ENCODE results near the gene TBX4.

Gene TBX4

GRCh38 chr17:61452301-61453290, at the start of gene TBX4:
Gene TBX4, plus strand, starts transcription at chr17:61452422. Its CDS starts 4,069 bp downstream, at chr17:61456491.
- peak; percentile 48 for DNase-seq

GRCh38 chr17:61402978-61403800, 49.0 kb upstream of the TBX4 start:
- peak; percentile 71 for DNase-seq

- peak; percentile 49 for DNase-seq
Observed at GRCh38 chr17:61403801-61404662, 48.2 kb upstream of the TBX4 start.

GRCh38 chr17:61404663-61404912, 47.6 kb upstream of the TBX4 start:
- DNase-seq: no peak

- DNase-seq: no peak
Observed at GRCh38 chr17:61404913-61405685, 47.1 kb upstream of the TBX4 start.

GRCh38 chr17:61405686-61406536, 46.3 kb upstream of the TBX4 start:
- DNase-seq: no peak

GRCh38 chr17:61406537-61406845, 45.7 kb upstream of the TBX4 start:
- DNase-seq: no peak

GRCh38 chr17:61406971-61407911, 45.0 kb upstream of the TBX4 start:
- no peak for DNase-seq

- no peak for DNase-seq
Observed at GRCh38 chr17:61408151-61409041, 43.8 kb upstream of the TBX4 start.

GRCh38 chr17:61409301-61410112, 42.7 kb upstream of the TBX4 start:
- peak; percentile 83 for DNase-seq

GRCh38 chr17:61410141-61411010, 41.8 kb upstream of the TBX4 start:
- DNase-seq: peak; percentile 85

GRCh38 chr17:61411011-61411260, 41.3 kb upstream of the TBX4 start:
- no peak for DNase-seq

GRCh38 chr17:61411261-61412142, 40.7 kb upstream of the TBX4 start:
- peak; percentile 84 for DNase-seq

- DNase-seq: peak; percentile 88
Observed at GRCh38 chr17:61412143-61412859, 39.9 kb upstream of the TBX4 start.

- DNase-seq: peak; percentile 50
Observed at GRCh38 chr17:61412860-61413660, 39.2 kb upstream of the TBX4 start.
